Common myeloid progenitor, CD34-positive (primary cell): Measurements from ENCODE around the gene NRP2.

ENCODE experiments used
- CTCF ChIA-PET: fragments of 350-600 bp; sonication (Branson Sonifier 250); formaldehyde crosslinking; loops from one replicate; lab custom pipeline; 2021; ENCODE audit warnings: antibody characterized with exemption; lab: Charles Lee
- POLR2A ChIA-PET: fragments of 350-600 bp; sonication (Branson Sonifier 250); formaldehyde crosslinking; loops from one replicate; lab custom pipeline; 2021; ENCODE audit warnings: antibody characterized with exemption; lab: Charles Lee
- DNase-seq, 3 donors: peaks; one replicate each; pipeline versions ENCODE4 v3.0.0 to v3.0.0-alpha.2; 2013
- H3K27ac ChIP-seq, 2 experiments: 1 replicate in 1 of 2; 2 replicates in 1 of 2; pipeline ENCODE4 v1.7.0; 2013; ENCODE audit warnings: inconsistent platforms in 2 of 2, low read length in 2 of 2, mild to moderate bottlenecking in 2 of 2, low read depth in 1 of 2, moderate library complexity in 1 of 2; ENCODE audit not compliant: severe bottlenecking in 2 of 2, insufficient read depth in 1 of 2, poor library complexity in 1 of 2
- H3K27me3 ChIP-seq, 5 experiments: replicated peaks in 2 of 5; 1 replicate in 3 of 5; 2 replicates in 2 of 5; pipeline versions ENCODE4 v1.6.1 to v1.7.0; 2013; ENCODE audit warnings: low read length in 4 of 5, mild to moderate bottlenecking in 2 of 5, moderate library complexity in 2 of 5, inconsistent platforms in 1 of 5; ENCODE audit not compliant: insufficient read depth in 5 of 5, control insufficient read depth in 4 of 5
- H3K36me3 ChIP-seq, 4 experiments: 1 replicate in 2 of 4; 2 replicates in 2 of 4; pipeline versions ENCODE4 v1.6.1 to v1.7.0; 2013; ENCODE audit warnings: low read length in 3 of 4, control low read depth in 1 of 4, mild to moderate bottlenecking in 1 of 4; ENCODE audit not compliant: control insufficient read depth in 4 of 4, insufficient read depth in 4 of 4
- H3K4me1 ChIP-seq, 4 experiments: 1 replicate in 3 of 4; 2 replicates in 1 of 4; pipeline versions ENCODE4 v1.6.1 to v1.7.1; 2013; ENCODE audit warnings: low read length in 3 of 4, mild to moderate bottlenecking in 3 of 4, control low read depth in 1 of 4, inconsistent platforms in 1 of 4, moderate library complexity in 1 of 4; ENCODE audit not compliant: control insufficient read depth in 4 of 4, insufficient read depth in 4 of 4; ENCODE audit errors: control extremely low read depth in 1 of 4
- H3K4me3 ChIP-seq, 7 experiments: 1 replicate in 4 of 7; 2 replicates in 3 of 7; pipeline versions ENCODE4 v1.5.1 to v1.7.0; 2013; ENCODE audit warnings: mild to moderate bottlenecking in 7 of 7, low read length in 6 of 7, moderate library complexity in 6 of 7, inconsistent platforms in 2 of 7, low read depth in 2 of 7, control low read depth in 1 of 7; ENCODE audit not compliant: insufficient read depth in 4 of 7, control insufficient read depth in 1 of 7; ENCODE audit errors: extremely low read depth in 1 of 7
- H3K9me3 ChIP-seq, 5 experiments: 1 replicate in 4 of 5; 2 replicates in 1 of 5; pipeline versions ENCODE4 v1.6.1 to v1.7.1; 2013; ENCODE audit warnings: low read length in 4 of 5, mild to moderate bottlenecking in 2 of 5, inconsistent platforms in 1 of 5, low read depth in 1 of 5, moderate library complexity in 1 of 5; ENCODE audit not compliant: control insufficient read depth in 4 of 5, insufficient read depth in 2 of 5; ENCODE audit errors: control extremely low read depth in 1 of 5
- WGBS: methylation state at CpG from one replicate; pipeline ENCODE4 v1.1.5; 2013; ENCODE audit not compliant: insufficient coverage; 5-methylcytosine and 5-hydroxymethylcytosine counted together

Gene NRP2

GRCh38 chr2:205751569-205752031, 69.3 kb downstream of the NRP2 start:
- 100% methylated on average over 1 of the region's 5 CpGs for WGBS
- H3K36me3 ChIP-seq = no peaks in the 10 kb centered on the region
- H3K4me3 ChIP-seq = no peak overlapping the region
- ChIA-PET POLR2A (no interaction called here), CTCF (no interaction called here)
- DNase-seq = no peak
- no peak overlapping the region for H3K27ac ChIP-seq
- peaks cover 0 to 3% (median 0%) of the 10 kb centered on the region in 5 experiments for H3K27me3 ChIP-seq
- H3K9me3 ChIP-seq = no peaks in the 10 kb centered on the region
- H3K4me1 ChIP-seq = no peaks in the 10 kb centered on the region

- DNase-seq = no peak
- no peaks in the 10 kb centered on the region for H3K4me1 ChIP-seq
- no peak overlapping the region for H3K27ac ChIP-seq
- no peaks in the 10 kb centered on the region for H3K9me3 ChIP-seq
- WGBS = 95% methylated on average over 4 of the region's 4 CpGs
- peaks cover 0 to 3% (median 0%) of the 10 kb centered on the region in 5 experiments for H3K27me3 ChIP-seq
- ChIA-PET CTCF (no interaction called here), POLR2A (no interaction called here)
- H3K36me3 ChIP-seq = no peaks in the 10 kb centered on the region
- no peak overlapping the region for H3K4me3 ChIP-seq
These were observed 70.1 kb downstream of the NRP2 start for GRCh38 chr2:205752296-205752820.

DNA sequence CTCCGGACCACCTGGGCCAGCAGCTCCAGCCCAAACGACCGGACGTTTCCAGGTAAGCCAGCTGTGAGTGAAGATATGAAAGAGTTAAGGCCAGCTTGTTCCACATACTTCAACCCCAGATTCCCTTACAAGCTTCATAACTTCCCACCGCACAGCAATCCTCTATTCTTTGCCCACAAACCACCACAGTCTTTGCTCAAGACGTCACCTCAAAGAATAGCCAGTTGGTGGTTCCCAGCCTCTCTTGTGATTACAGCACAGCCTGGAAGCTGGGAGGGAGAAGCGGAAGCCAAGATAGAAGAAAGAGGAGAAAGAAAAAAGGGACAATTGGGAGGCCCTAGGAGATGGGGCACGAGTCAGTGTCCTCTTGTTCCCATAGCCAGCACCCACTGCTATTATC, 70.6 kb downstream of the NRP2 start:
- POLR2A ChIA-PET = no interaction called here
- Histone ChIP-seq H3K9me3 (no peaks in the 10 kb centered on the region), H3K36me3 (no peaks in the 10 kb centered on the region), H3K27ac (no peak overlapping the region), H3K4me3 (no peak overlapping the region), H3K27me3 (peaks cover 0 to 3% (median 0%) of the 10 kb centered on the region in 5 experiments), H3K4me1 (no peaks in the 10 kb centered on the region)
- DNase-seq = no peak
- CTCF ChIA-PET = no interaction called here
- WGBS = 100% methylated on average over 5 of the region's 8 CpGs

- no peak for DNase-seq
- Histone ChIP-seq H3K9me3 (no peaks in the 10 kb centered on the region), H3K27me3 (peaks cover 0 to 3% (median 0%) of the 10 kb centered on the region in 5 experiments), H3K4me3 (no peak overlapping the region), H3K36me3 (no peaks in the 10 kb centered on the region), H3K27ac (no peak overlapping the region), H3K4me1 (peaks cover 0 to 6% (median 3%) of the 10 kb centered on the region in 4 experiments)
- WGBS = 98% methylated on average over 5 of the region's 6 CpGs
- POLR2A ChIA-PET = no interaction called here
- CTCF ChIA-PET = no interaction called here
These were observed 72.1 kb downstream of the NRP2 start for GRCh38 chr2:205754285-205754923.

DNA sequence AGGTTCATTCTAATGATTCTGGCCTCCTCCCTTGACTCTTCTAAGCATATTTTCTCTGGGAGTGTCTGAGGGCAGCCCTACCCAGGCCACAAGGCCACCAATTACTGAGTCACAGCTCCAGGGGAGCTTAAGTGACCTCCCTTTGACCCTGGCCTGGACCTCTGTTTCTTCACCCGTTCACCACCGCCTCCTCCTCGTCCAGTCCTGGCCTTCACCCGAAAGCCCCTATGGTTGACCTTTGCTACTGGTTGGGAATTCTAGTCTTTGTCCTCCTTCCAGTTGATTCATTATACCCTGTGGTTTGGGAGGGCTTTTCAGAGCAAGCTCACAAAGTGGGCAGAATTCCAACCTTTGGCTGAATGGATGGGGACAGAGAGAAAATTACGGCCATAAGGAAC, 72.6 kb downstream of the NRP2 start:
- H3K4me1 ChIP-seq = peaks cover 0 to 9% (median 3%) of the 10 kb centered on the region in 4 experiments
- H3K36me3 ChIP-seq = no peaks in the 10 kb centered on the region
- H3K9me3 ChIP-seq = no peaks in the 10 kb centered on the region
- peaks cover 0 to 5% (median 0%) of the 10 kb centered on the region in 5 experiments for H3K27me3 ChIP-seq
- no peak overlapping the region for H3K4me3 ChIP-seq
- no peak overlapping the region for H3K27ac ChIP-seq
- ChIA-PET CTCF (no interaction called here), POLR2A (no interaction called here)
- DNase-seq = no peak
- WGBS = 100% methylated on average over 1 of the region's 5 CpGs

- Histone ChIP-seq H3K9me3 (no peaks in the 10 kb centered on the region), H3K27ac (no peak overlapping the region), H3K27me3 (peaks cover 0 to 6% (median 0%) of the 10 kb centered on the region in 5 experiments), H3K4me1 (peaks cover 0 to 9% (median 3%) of the 10 kb centered on the region in 4 experiments), H3K36me3 (no peaks in the 10 kb centered on the region), H3K4me3 (no peak overlapping the region)
- ChIA-PET POLR2A (no interaction called here), CTCF (interaction anchor here (1.5 kb wide), 1 partner anchor 58 kb away, joined by 3 read pairs; no protein-coding TSS in a partner anchor)
- WGBS = 86% methylated on average over 1 of the region's 3 CpGs
- no peak for DNase-seq
These were observed 73.6 kb downstream of the NRP2 start for GRCh38 chr2:205755923-205756322.

GRCh38 chr2:205757271-205757670, 75.0 kb downstream of the NRP2 start:
- Histone ChIP-seq H3K4me1 (peaks cover 0 to 9% (median 3%) of the 10 kb centered on the region in 4 experiments), H3K4me3 (no peak overlapping the region), H3K36me3 (no peaks in the 10 kb centered on the region), H3K27me3 (peaks cover 0 to 8% (median 0%) of the 10 kb centered on the region in 5 experiments), H3K27ac (no peak overlapping the region), H3K9me3 (no peaks in the 10 kb centered on the region)
- no peak for DNase-seq
- ChIA-PET CTCF (interaction anchor here (1.0 to 1.5 kb wide), 3 partner anchors 10 to 57 kb away, joined by 3 to 4 read pairs (median 3); no protein-coding TSS in a partner anchor), POLR2A (no interaction called here)
- WGBS = 97% methylated on average over 3 of the region's 4 CpGs
